HL-60/S4 treated with phorbol 12-myristate 13-acetate at 8.2 ng/mL for 4 days and 3 days (cell line): ENCODE data around the gene NEU4.
"Not testable (repeated sequence)": the region's sequence is repeated elsewhere in the genome, so short reads cannot be mapped to it uniquely, and the experiment has no call there.

Experiments used
- in situ Hi-C: fragments of 300-500 bp; cut with MboI; formaldehyde crosslinking; loops from 2 replicates; pipeline ENCODE4 v1.15.0; 2022; ENCODE audit warnings: low sequenced_read_pairs

Gene NEU4

DNA sequence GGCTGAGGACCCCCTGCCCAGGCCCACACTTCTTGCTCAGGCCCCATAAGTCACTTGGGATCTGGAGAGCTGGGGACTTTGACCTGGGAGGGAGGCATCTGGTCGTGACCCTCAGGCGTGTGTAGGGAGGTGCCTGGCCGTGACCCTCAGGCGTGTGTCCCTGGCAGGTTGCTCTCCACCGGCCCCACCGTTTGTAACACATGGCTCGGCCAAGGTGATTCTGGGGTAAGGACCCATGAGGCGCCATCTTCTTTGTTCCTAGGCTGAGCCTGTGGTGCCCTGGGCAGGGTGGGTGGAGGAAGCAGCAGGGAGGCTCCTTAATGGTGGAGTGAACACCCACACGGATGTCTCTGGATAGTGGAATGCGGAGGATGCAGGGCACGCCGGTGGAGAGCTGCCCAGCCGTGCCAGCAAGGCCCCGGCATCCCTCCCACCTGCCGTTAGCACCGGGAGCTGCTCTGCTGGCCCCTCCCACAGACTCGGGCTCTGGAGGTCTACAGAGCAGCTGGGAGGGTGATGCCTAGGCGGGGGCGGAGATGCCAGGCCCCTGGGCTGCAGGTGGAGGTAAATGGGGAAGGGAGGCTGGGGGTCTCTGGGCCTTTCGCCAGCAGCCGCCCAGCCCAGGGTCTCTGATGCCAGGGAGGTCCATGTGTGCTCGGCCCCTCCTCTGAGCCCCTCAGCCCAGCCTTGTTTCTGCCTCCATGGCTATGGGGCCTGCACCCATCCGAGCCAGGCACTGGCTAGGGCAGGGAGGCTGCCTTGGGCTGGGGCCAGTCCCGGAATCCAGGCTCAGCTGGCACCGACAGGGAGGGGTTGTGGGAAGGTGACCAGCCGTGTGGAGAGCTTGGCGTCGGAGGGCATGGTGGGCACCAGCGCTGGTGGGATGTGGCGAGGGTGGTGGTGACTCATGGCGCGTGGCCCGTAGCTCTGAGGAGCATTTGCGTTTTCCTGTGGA, 33.5 kb upstream of the NEU4 start:
- in situ Hi-C loops: no loop called here

DNA sequence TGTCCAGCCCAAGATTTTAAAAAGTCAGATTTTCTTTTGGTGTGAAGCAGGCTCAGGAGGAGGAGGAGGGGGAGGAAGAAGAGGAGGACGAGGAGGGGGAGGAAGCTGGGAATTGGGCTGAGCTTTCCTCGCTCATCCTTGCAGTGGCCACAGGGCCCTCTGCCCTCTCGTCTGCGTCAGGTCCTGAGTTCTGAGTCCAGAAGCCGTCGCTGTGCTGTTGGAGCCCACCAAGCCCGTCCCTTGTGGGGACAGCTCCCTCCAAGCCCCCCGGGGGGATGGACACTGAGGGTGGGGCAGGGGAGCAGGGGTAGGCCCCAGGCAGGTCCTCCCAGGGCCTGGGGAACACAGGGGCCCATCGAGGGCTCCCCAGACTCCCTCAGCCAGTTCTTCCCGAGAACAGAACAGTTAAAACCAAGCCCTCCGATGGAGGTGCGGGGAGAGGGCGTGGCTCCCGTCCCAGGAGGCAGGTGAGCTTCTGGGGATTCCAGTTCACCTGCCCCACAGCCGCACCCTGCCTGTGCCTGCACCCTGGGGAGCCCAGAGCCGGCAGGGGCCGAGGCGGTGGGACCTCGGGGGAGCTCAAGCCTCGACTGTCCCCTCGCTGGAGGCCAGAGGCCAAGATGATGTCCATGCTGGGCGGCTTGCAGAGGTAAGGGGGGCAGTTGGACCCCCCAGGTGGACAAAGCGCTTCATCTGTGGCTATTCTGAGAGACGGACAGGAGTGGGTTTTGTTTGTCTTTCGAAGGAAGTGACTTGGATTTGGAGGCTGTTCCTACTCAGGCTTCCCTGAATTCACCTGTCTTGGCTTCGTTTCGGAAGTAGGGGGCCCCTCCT, 32.4 kb upstream of the NEU4 start, which contains the start of gene GAL3ST2:
Gene GAL3ST2 (plus strand): TSS at position 487 of the 834 bp plus-strand sequence. CDS start 134 bp downstream, at position 621.
- in situ Hi-C loops: no loop called here

DNA sequence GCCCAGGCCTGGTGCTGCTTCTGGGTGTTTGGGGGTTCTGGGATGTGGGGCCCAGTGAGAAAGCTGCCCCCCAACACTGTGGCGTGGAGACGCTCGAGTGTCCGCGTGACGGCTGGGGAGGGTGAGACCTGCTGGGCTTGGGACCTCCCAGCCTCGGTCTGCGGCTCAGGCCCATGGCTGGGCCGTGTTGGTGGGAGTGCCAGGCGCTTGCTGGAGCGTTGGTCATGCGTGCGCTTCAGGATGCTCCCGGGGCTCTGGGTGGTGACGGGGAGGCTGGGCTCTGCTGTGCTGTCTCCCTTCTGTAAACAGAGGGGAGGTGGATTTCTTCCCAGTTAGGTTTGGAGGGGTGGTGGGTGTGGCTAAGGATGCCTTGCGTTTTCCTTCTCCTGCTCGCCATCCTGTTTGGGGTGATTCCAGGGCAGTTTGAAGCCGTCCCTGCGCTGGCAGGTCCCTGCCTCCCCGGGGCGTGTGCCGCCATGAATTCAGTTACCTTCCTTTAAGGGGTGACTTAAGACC, 31.8 kb upstream of the NEU4 start:
- in situ Hi-C loops: no loop called here

DNA sequence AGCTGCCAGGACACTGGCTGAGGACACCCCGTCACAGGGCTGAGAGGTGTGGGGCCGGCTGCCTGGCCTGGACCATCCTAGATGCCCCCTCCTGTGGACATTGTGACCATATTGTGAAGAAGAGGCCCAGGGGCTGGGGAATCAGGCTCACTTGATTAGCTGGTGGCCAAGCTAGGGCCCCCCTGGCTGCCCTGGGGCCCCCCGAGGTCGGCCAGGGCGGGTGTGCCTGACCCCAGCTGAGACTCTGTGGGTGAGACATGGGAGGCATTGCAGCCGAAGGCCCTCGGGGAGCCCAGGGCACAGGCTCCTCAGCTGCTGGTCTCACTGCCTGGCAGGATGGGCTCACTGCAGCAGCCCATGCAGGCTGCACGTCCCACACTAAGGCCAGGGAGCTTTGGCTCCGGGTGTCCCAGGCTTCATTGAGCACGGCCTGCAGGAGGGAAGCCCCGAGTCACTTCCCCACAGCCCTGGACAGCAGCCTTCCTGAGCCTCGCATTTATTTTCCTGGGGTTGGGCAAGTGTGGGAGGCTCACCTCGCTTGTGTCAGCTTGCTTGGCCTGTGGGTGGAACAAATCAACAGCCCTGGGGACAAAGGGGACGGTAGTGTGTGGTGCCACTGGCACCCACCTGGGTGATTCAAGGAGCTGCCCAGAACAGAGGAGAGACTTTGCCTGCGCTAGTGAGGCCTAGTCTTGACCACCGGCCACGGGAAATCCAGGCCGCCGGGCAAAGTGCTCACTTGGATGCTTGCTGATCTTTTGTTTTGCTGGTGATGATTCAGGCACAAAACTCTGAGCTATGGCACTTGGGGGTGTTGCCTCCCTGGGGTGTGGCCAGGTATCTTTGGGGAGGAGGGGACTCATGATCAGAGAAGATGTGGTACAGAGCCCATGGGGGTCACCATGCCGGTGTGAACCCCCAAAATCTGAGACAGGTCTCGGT, 31.0 kb upstream of the NEU4 start:
- in situ Hi-C loops: no loop called here

DNA sequence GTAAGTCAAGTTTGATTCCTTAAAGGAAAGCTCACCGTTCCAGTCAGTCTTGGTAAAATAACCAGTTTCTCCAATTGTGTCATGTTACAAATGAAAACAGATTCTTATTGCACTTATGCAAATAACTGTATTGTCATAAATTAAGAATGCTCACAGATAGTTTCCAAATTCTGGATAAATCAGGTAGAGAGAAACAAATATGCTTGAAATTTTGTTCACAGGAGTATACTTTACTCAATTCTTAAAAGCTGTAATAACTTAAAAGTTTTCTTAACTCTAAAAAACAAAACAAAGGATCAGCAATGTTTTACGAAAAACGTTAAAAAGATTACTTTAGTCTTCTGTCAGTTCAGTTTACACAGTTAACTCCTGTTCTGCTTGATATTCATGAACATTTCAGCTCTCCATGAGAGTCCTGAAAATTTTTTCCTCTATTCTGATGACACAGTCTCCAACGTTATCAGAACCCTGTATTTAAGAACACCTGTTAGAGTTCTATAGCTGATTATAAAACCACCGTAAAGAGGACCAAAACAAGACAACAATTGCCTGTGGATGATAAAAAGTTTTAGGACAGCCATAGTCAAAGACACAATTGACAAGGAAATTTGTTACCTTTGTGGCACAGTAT, 27.9 kb upstream of the NEU4 start:
- in situ Hi-C loops: no loop called here

DNA sequence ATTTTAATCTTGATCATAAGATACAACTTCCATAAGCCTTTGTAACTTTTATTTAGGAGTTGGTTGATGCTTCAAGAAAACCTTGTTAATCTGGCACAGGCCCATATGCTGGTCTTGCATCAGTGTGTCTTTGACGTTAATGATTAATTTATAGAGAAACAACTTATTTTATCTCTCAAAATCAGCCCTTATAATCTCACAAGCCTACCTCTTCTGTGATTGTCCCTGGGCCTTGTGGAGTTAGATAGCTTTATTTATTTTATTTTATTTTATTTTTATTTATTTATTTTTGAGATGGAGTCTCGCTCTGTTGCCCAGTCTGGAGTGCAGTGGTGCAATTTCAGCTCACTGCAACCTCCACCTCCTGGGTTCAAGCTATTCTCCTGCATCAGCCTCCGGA, 26.9 kb upstream of the NEU4 start:
- in situ Hi-C loops: not testable (repeated sequence)

DNA sequence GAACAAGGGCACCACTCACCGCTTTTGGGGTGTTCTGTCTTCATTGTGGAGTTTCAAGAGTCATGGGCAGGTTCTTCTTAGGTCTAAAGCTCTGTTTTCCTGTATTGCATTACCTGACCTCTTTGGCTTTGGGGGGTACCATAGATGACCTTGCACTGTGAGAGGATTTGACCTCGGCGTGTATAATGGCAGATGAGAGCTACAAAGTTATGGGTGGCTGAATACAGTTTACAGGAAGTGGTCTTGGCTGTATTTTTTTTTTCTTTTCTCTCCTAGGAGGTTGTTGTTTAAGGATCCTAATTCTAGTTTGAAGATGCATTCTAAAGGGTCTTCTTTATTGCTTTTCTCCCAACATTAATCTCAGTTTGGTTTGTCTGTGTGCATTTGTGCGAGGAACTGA, 20.9 kb upstream of the NEU4 start:
- in situ Hi-C loops: no loop called here

DNA sequence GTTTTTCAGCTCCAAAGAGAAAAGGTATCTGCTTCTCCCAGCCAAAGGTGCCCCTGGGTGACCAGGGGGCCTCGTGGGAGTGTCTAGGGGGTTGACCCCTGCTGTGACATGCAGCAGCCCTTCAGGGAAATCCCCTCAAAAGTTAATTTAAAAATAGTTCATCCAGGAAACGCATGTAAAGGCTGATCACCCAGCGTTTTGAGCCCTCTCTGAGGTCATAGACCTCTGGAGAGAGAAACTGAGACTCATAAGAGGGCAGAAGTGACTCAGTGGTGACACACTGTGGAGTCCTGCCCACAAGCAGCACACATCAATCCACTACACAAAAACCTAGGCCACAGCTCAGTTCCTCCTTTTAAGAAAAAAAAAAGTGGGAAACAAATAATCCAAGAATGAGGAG, 20.4 kb upstream of the NEU4 start:
- in situ Hi-C loops: no loop called here

DNA sequence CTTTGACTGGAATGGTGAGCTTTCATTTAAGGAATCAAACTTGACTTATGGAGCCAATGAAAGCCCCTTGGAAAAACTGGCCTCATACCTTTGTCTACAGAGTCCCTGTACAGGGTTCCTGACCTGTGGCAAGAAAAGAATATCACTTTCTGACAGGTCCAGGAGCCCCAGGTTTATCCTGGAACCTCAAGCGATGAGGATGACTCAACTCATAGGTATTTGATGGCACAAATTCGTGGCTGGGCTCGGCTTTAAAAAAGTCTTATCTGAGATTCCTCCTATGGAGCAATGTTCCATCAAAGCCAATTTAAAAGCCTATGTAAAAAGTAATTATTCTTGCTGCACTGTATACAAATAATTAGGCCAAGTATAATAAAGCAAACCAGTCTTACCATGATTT, 17.6 kb upstream of the NEU4 start:
- in situ Hi-C loops: not testable (repeated sequence)

DNA sequence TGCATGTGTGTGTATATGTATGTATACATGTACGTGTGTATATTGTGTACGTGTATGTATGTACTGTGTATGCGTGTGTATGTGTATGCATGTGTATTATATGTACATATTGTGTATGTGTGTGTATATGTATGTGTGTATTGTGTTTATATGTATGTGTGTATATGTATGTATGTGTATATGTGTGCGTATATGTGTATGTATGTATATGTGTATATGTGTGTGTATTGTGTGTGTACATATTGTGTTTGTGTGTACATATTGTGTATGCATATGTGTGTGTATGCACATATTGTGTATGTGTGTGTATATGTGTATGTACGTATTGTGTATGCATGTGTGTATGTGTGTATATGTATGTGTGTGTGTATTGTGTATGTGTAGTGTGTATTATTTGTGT, 15.6 kb upstream of the NEU4 start:
- in situ Hi-C loops: no loop called here

DNA sequence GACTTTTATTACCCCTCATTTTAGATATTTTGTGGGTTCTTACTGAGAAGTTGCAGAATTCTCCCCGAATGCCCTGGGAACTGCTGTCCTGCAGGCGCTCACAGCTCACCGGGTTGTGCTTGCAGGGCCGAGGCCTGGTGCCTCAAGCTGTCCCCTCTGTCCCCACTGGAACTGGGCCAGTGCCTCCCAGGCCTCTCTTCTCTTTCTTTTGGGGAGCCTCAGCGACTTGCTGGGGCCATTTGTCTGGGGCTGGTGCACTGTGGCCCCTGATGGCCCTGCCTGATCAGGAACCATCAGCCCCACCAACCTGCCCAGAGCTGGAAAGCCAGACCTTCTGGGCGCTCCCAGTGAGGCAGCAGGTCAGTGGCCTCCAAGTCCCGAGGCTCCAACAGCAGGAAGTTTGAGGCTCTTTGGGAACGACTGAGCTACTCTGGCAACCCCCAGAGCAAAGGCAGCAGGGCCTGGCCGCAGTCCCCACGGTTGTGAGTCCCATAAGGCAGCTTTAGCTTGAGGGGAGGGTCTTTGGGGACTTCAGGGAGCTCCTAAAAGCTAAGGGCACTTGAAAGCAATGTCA, 14.7 kb upstream of the NEU4 start:
- in situ Hi-C loops: no loop called here

DNA sequence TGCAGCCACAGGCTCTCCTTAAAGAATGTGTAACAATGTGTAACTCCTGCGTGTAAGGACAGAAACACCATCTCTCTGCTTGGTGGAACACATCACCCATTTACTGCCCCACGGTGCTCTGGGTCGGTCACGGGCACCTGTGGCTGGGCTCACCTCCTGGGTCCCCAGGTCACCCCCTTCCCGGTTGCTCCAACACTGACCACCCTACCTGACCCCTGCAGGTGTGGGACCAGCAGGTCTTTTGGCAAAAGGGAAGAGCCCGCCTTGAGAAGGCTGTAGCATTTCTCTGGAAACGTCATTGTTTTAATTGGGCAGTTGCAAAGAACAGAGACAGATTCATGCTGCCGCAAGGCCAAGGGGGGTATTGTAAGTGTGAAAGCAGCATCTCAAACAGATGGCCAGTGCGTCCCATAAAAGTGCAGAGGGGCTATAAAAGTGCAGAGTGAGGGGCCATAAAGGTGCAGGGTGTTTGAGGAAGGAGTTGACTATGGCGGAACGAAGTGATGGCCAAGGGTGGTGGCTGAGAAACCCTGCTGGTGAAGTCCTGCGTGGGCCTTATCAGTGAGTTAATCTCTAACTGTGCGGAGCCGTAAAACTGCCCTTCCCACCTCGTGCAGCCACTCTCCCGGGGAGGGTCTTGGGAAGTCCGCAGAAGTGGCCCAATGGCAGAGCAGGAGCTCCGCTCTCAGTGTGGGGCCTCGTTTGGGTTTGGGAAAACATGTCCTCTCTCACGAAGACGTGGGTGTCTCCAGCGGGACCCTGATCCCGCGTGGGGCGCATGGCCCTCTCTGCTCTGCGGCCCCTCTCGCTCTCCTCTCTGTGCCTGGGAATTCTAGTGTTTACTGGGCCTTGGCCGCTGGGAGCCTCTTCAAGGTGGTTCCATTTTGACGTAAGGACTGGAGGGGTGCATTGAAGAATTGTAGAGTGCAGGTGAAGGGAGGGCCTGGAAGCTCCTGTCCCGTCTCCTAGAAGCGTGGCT, 13.7 kb upstream of the NEU4 start:
- in situ Hi-C loops: no loop called here

DNA sequence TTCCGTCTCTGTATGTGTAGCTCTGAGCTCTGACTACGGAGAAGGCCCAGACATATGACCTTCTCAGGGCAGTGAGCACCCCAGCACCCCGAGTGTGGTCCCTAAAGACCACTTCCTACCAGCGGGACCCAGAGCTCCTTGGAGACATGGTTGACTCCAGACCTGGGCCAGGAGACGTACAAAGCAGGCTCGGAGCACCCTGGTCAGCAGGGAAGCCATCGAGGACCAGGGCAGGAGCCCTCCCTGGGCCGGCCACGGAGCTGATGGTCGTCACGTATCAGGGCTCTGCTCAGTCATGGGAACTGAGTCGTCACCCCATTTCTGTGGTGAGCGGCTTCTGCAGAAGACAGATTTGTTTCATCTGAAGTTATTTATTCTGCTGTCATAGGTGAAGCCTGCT, 12.8 kb upstream of the NEU4 start:
- in situ Hi-C loops: no loop called here

DNA sequence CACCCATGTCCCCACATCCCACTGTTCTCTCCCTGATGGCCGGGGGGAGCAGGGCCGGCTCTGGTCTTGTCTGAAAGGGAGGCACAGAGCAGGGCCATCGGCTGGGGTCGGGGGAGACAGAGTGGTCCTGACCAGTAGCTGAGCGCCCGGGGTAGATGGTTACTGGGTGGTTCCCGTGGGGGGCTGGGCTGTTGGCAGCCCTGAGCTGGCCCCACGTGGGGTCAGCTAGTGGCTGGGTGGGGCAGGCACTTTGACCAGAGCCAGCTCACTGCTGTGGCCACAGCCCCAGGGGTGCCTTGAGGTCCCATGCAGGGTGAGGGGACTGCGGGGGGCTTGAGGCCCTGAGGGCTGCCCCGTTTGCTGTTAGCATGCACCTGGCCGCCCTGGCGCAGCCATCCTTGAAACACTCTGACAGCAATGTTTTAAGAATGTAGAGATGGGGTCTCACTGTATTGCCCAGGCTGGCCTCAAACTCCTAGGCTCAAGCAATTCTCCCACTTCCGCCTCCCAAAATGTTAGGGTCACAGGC, 12.3 kb upstream of the NEU4 start:
- in situ Hi-C loops: no loop called here

DNA sequence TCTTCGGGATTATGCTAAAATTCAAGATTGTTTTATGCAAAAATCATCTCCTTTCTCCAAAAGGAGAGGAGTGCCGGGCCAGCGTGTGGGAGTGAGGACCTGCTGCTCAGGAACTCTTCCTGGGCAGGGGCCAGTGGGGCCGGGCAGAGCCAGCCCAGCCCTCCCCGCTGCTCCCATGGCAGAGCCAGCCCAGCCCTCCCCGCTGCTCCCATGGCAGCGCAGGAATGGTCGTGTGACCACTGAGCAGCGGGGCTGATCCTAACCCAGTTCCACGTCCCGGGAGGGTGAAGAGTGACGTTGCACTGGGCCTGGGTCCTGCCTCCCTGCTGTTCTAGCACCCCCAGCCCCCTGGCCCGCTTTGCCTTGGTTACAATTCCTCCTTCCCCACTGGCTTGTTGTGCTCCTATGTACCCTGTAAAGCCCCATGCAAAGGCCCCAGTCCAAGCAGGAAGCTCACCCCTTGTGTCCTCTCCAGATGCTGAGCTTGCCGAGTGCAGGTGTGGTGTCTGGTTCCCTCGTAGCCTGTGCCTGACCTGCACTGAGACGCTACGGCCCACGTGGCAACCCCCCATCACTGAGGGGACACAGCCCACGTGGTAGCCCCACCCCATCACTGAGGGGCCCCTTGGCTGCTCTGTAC, 11.4 kb upstream of the NEU4 start:
- in situ Hi-C loops: no loop called here

DNA sequence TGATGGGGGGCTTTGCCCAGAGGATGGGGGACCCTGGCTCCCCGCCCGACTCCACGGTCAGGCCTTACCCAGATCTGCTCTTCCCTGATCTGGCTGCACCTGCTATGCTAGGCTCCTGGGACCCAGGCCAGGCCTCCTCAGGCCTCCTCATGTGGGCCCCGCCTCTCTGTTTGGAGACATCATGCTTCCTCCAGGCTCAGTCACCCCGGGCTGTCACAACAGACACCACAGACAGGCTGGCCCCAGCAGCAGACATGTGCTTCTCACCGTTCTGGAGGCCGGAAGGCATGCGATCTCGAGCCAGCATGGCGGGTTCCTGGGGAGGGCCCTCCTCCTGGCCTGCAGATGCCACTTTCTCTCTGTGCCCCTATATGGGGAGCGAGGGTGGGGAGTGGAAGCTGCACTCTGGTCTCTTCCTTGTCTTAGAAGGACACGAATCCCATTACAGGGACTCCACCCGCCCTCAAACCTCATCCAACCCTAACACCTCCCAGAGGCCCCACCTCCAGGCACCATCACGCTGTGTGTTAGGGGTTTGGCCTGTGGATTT, 10.8 kb upstream of the NEU4 start:
- in situ Hi-C loops: no loop called here
